MM.1S (cell line): Measurements from ENCODE around the gene TMEM248.

Source experiments
- DNase-seq: peaks from one replicate; pipeline ENCODE4 v3.0.0-alpha.2; 2015
- H2AFZ ChIP-seq: fragments of 300-600 bp; sonication (generic); 2 replicates; pipeline ENCODE4 v1.6.0; 2016; ENCODE audit warnings: antibody characterized with exemption, low read length
- H3F3A ChIP-seq: fragments of 300-600 bp; sonication (generic); 2 replicates; pipeline ENCODE4 v1.6.1; 2016; ENCODE audit warnings: mild to moderate bottlenecking, antibody characterized with exemption, low read length, moderate library complexity, mixed read lengths; ENCODE audit not compliant: insufficient read depth
- H3K27ac ChIP-seq: fragments of 300-600 bp; sonication (generic); 2 replicates; pipeline ENCODE4 v1.5.1; 2016; ENCODE audit warnings: mild to moderate bottlenecking, low read length
- H3K27me3 ChIP-seq: fragments of 300-600 bp; sonication (generic); replicated peaks from 2 replicates; pipeline ENCODE4 v1.6.0; 2016; ENCODE audit warnings: low read length; ENCODE audit not compliant: insufficient read depth
- H3K36me3 ChIP-seq: fragments of 300-600 bp; sonication (generic); replicated peaks from 2 replicates; pipeline ENCODE4 v1.6.1; 2016; ENCODE audit warnings: mild to moderate bottlenecking, low read length, mixed read lengths; ENCODE audit not compliant: insufficient read depth
- H3K4me1 ChIP-seq: fragments of 300-600 bp; sonication (generic); 2 replicates; pipeline ENCODE4 v1.6.1; 2016; ENCODE audit warnings: low read length, mixed read lengths
- H3K4me2 ChIP-seq: fragments of 300-600 bp; sonication (generic); 2 replicates; pipeline ENCODE4 v1.6.0; 2016; ENCODE audit warnings: low read depth, low read length
- H3K4me3 ChIP-seq: fragments of 300-600 bp; sonication (generic); 2 replicates; pipeline ENCODE4 v1.5.1; 2016; ENCODE audit warnings: low read length, mixed read lengths
- H3K79me2 ChIP-seq: fragments of 300-600 bp; sonication (generic); 2 replicates; pipeline ENCODE4 v1.6.1; 2016; ENCODE audit warnings: mixed run types, low read length, mixed read lengths
- H3K9ac ChIP-seq: fragments of 300-600 bp; sonication (generic); 2 replicates; pipeline ENCODE4 v1.6.1; 2016; ENCODE audit warnings: low read length, mixed read lengths
- H3K9me2 ChIP-seq: fragments of 300-600 bp; sonication (generic); replicated peaks from 2 replicates; pipeline ENCODE4 v1.6.1; 2016; ENCODE audit warnings: mild to moderate bottlenecking, low read length, mixed read lengths; ENCODE audit not compliant: insufficient read depth
- H3K9me3 ChIP-seq: fragments of 300-600 bp; sonication (generic); replicated peaks from 2 replicates; pipeline ENCODE4 v1.6.1; 2016; ENCODE audit warnings: mild to moderate bottlenecking, low read length, mixed read lengths; ENCODE audit not compliant: insufficient read depth
- H4K20me1 ChIP-seq: fragments of 300-600 bp; sonication (generic); 2 replicates; pipeline ENCODE4 v1.6.1; 2016; ENCODE audit warnings: mild to moderate bottlenecking, low read length, moderate library complexity, mixed read lengths; ENCODE audit not compliant: insufficient read depth
- EZH2 ChIP-seq: fragments of 300-600 bp; sonication (generic); optimal IDR thresholded peaks from 2 replicates; pipeline ENCODE3; 2017; ENCODE audit warnings: low read depth, mild to moderate bottlenecking, antibody characterized with exemption, low read length, mixed read lengths
- EZH2phosphoT487 ChIP-seq: fragments of 300-600 bp; sonication (generic); IDR thresholded peaks from 2 replicates; pipeline ENCODE4 v1.6.1; 2018; ENCODE audit warnings: antibody characterized with exemption, low read length
- TF ChIP-seq, protein P1 (sequence below): fragments of 300-600 bp; sonication (generic); IDR thresholded peaks from 2 replicates; pipeline ENCODE4 v1.5.1; 2016; ENCODE audit warnings: antibody characterized with exemption, low read length, mixed read lengths

Gene TMEM248

DNA sequence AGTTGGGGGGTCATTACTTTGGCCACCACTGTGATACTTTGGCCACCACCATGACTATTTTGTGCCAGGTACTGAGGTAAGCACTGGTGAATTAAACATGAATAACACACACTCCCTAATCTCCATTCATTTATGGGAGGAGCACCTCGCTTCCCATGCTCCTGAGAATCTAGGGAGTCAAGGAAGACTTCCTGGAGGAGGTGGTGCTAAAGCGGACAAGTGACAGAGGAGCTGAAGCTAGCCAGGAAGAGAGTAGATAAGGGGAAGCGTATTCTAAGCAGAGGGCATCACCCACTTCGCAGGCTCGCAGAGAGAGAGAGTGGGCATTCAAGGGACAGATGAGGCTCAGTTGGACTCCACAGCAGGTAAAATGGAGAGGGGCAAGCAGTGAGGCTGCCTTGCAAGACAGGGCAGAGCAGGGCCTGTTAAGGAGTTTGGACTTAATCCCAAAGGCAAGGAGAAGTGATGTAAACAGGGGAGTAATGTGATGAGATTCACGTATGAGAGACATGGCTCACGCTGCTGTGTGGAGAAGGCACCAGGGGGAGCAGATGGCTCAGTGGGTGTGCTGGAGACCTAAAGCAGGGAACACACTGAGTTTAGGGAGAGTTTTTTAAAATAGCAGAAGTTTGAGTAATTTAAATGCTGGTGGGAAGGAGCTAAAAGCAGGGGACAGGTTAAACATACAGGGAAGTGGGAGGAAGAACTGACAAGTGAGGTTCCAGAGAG lies 21.3 kb upstream of the TMEM248 start:
- Histone ChIP-seq H3K4me3 (no peak overlapping the region), H3K36me3 (no peaks in the 10 kb centered on the region), H3K9me2 (no peaks in the 10 kb centered on the region), H2AFZ (no peak overlapping the region), H3K79me2 (no peaks in the 10 kb centered on the region), H3F3A (no peaks in the 10 kb centered on the region), H3K4me1 (no peaks in the 10 kb centered on the region), H4K20me1 (no peaks in the 10 kb centered on the region), H3K27me3 (no peaks in the 10 kb centered on the region), H3K9ac (no peak overlapping the region), H3K27ac (no peak overlapping the region), H3K9me3 (no peaks in the 10 kb centered on the region), H3K4me2 (no peak overlapping the region)
- TF ChIP-seq, protein P1, sequence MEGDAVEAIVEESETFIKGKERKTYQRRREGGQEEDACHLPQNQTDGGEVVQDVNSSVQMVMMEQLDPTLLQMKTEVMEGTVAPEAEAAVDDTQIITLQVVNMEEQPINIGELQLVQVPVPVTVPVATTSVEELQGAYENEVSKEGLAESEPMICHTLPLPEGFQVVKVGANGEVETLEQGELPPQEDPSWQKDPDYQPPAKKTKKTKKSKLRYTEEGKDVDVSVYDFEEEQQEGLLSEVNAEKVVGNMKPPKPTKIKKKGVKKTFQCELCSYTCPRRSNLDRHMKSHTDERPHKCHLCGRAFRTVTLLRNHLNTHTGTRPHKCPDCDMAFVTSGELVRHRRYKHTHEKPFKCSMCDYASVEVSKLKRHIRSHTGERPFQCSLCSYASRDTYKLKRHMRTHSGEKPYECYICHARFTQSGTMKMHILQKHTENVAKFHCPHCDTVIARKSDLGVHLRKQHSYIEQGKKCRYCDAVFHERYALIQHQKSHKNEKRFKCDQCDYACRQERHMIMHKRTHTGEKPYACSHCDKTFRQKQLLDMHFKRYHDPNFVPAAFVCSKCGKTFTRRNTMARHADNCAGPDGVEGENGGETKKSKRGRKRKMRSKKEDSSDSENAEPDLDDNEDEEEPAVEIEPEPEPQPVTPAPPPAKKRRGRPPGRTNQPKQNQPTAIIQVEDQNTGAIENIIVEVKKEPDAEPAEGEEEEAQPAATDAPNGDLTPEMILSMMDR, result no peak
- TF ChIP-seq EZH2phosphoT487 (no peak), EZH2 (no peak)
- DNase-seq, result no peak

GRCh38 chr7:66901941-66902843 lies 18.8 kb upstream of the TMEM248 start:
- Histone ChIP-seq H3K4me3 (no peak overlapping the region), H3K9me2 (no peaks in the 10 kb centered on the region), H3K79me2 (no peaks in the 10 kb centered on the region), H2AFZ (no peak overlapping the region), H3K9ac (no peak overlapping the region), H3K9me3 (no peaks in the 10 kb centered on the region), H3K36me3 (no peaks in the 10 kb centered on the region), H3K27ac (no peak overlapping the region), H3K4me1 (no peaks in the 10 kb centered on the region), H3K27me3 (no peaks in the 10 kb centered on the region), H3K4me2 (no peak overlapping the region), H4K20me1 (no peaks in the 10 kb centered on the region), H3F3A (no peaks in the 10 kb centered on the region)
- TF ChIP-seq, protein P1, result no peak
- DNase-seq, result no peak

DNA sequence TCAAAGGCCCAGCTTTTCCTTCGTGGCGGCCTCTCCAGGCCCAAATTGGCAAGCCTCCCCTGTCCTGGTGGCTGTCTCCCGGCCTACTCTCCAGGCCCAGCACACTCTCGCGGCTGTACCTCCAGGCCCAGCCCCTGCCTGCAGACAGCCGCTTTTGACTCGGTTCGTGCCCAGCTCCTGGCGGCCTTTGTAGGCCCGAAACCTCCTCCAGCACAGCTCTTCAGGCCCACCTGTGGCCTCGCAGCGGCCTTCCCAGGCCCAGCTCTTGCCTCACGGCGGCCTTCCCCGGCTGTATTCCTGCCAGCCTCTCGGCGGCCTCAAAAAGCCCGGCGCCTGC lies 18.2 kb upstream of the TMEM248 start:
- H3K27ac ChIP-seq, result no peak overlapping the region
- H3K9me2 ChIP-seq, result no peaks in the 10 kb centered on the region
- H3F3A ChIP-seq, result no peaks in the 10 kb centered on the region
- TF ChIP-seq EZH2phosphoT487 (no peak), EZH2 (no peak)
- TF ChIP-seq, protein P1, result no peak
- H3K4me2 ChIP-seq, result no peak overlapping the region
- H3K4me1 ChIP-seq, result no peaks in the 10 kb centered on the region
- no peak overlapping the region for H3K9ac ChIP-seq
- no peak overlapping the region for H2AFZ ChIP-seq
- H3K36me3 ChIP-seq, result no peaks in the 10 kb centered on the region
- H4K20me1 ChIP-seq, result no peaks in the 10 kb centered on the region
- H3K9me3 ChIP-seq, result no peaks in the 10 kb centered on the region
- DNase-seq, result no peak
- H3K27me3 ChIP-seq, result no peaks in the 10 kb centered on the region
- no peak overlapping the region for H3K4me3 ChIP-seq
- H3K79me2 ChIP-seq, result no peaks in the 10 kb centered on the region
